Measurements from ENCODE around the gene WDPCP.
"Not testable (repeated sequence)": the region's sequence is repeated elsewhere in the genome, so short reads cannot be mapped to it uniquely, and the experiment has no call there.

Gene WDPCP

GRCh38 chr2:63081404-63081803, 506.9 kb downstream of the WDPCP start:
- no peak for DNase-seq

GRCh38 chr2:63078852-63079606, 509.2 kb downstream of the WDPCP start:
- DNase-seq, result no peak

GRCh38 chr2:63074399-63074798, 513.9 kb downstream of the WDPCP start:
- not testable (repeated sequence) for DNase-seq

GRCh38 chr2:63073994-63074393, 514.3 kb downstream of the WDPCP start:
- no peak for DNase-seq

- no peak for DNase-seq
Observed at GRCh38 chr2:63071664-63072063, 516.6 kb downstream of the WDPCP start.

Data from activated CD4-positive, CD25-positive, alpha-beta regulatory T cell (primary cell).